IPS-20b (cell line): Measurements from ENCODE around the gene ZFYVE27.
A peak's percentile ranks its signal among the peaks of the same experiment; 100 is the strongest.

Source experiments
- H3K27ac ChIP-seq: one replicate; pipeline ENCODE4 v1.5.1; 2013; ENCODE audit warnings: low read length
- H3K27me3 ChIP-seq: 2 replicates; pipeline ENCODE4 v1.6.1; 2013; ENCODE audit warnings: mild to moderate bottlenecking, low read length, inconsistent platforms; ENCODE audit not compliant: insufficient read depth
- H3K36me3 ChIP-seq: 2 replicates; pipeline ENCODE4 v1.6.1; 2013; ENCODE audit warnings: low read depth, mild to moderate bottlenecking, inconsistent platforms, low read length, moderate library complexity; ENCODE audit not compliant: insufficient read depth
- H3K4me1 ChIP-seq: 2 replicates; pipeline ENCODE4 v1.6.1; 2013; ENCODE audit warnings: mild to moderate bottlenecking, control low read depth, inconsistent platforms, low read length, moderate library complexity; ENCODE audit not compliant: insufficient read depth
- H3K4me3 ChIP-seq: 2 replicates; pipeline ENCODE4 v1.5.1; 2013; ENCODE audit warnings: mild to moderate bottlenecking, low read length, inconsistent platforms
- H3K9ac ChIP-seq: 2 replicates; pipeline ENCODE4 v1.6.1; 2013; ENCODE audit warnings: low read depth, mild to moderate bottlenecking, inconsistent platforms, low read length, moderate library complexity
- H3K9me3 ChIP-seq: 2 replicates; pipeline ENCODE4 v1.6.1; 2013; ENCODE audit warnings: mild to moderate bottlenecking, low read depth, low read length, inconsistent platforms; ENCODE audit not compliant: insufficient read depth

Gene ZFYVE27

DNA sequence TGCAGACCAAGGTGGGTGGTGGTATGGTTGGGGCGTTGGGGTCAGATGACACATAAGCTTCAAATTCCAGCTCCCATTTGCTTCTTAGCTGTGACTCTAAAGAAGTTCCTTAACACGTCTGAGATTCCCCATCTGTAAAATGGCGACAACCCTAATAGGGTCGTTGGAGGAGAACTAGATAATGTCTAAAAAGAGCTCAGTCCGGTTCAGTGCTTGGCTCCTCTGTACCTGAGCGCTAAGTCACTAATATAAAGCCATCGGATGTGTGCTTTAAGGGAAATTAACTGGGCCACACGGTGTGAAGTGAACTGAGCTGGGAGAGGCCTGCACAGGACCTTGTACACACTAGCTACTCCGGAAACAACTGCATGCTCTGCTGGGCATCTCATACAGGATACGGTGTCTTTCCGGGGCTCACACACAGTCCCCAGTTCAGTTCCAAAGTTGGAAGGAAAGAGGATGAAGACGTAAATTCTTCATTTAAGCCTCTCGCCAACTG lies 476 bp upstream of the ZFYVE27 start:
- peaks cover 26% of the 10 kb centered on the region for H3K36me3 ChIP-seq
- H3K27ac ChIP-seq: no peak overlapping the region
- H3K27me3 ChIP-seq: peaks cover 29% of the 10 kb centered on the region
- H3K9me3 ChIP-seq: peaks cover 9% of the 10 kb centered on the region; the same call in 1 of the 2 replicates
- no peaks in the 10 kb centered on the region for H3K4me1 ChIP-seq
- 0 out of 2 replicates have a peak overlapping the region, but pooled peaks have one; percentile 90 for H3K4me3 ChIP-seq
- no peak overlapping the region for H3K9ac ChIP-seq

DNA sequence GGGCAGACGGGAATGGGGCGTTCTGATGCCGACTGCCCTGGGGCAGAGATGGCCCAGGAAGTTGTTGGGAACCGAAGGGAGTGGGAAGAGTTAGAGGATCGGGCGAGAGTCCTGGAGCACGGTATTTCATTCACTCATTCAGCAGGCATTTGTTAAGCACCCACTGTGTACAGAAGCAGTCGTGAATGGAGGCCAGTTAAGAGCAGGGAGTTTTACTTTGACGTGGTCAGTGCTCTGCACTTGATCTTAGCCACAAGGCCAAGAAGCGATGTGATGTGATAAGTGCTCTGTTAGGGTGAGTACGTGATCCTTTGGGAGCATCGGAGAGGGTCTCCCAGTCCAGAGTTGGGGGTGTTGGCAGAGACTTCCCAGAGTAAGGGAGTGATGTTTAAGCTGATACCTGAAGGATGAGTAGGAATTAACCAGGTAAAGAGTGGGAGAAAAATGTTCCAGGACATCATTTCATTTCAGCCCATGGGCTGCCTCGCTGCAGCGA lies 890 bp downstream of the ZFYVE27 start:
- H3K27ac ChIP-seq: no peak overlapping the region
- H3K9ac ChIP-seq: peak overlapping the region; percentile 93
- H3K27me3 ChIP-seq: peaks cover 29% of the 10 kb centered on the region
- H3K4me1 ChIP-seq: no peaks in the 10 kb centered on the region
- peak overlapping the region; percentile 90 for H3K4me3 ChIP-seq
- peaks cover 9% of the 10 kb centered on the region; the same call in 1 of the 2 replicates for H3K9me3 ChIP-seq
- peaks cover 27% of the 10 kb centered on the region for H3K36me3 ChIP-seq

DNA sequence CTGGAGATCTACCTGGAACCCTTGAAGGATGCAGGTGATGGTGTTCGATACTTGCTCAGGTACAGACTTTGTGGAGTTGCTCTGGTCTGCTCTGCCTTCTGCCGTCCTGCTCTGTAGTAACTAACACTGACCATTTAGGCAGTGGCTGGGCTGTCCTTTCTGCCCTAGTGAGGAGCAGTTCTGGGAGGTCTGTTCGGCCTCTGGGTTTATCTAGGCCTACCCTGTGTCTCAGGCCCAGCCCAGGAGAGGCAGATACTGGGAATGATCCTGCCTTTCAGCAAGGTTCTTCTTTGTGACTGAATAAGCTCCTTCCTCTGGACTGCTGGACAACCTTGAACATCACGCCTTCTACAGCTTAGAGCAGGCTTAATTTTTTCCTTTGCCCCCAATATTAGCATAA lies 1.7 kb downstream of the ZFYVE27 start:
- peaks cover 29% of the 10 kb centered on the region for H3K27me3 ChIP-seq
- H3K9ac ChIP-seq: no peak overlapping the region
- H3K27ac ChIP-seq: no peak overlapping the region
- H3K36me3 ChIP-seq: peaks cover 35% of the 10 kb centered on the region
- H3K4me3 ChIP-seq: peak overlapping the region; percentile 90
- peaks cover 9% of the 10 kb centered on the region; the same call in 1 of the 2 replicates for H3K9me3 ChIP-seq
- H3K4me1 ChIP-seq: no peaks in the 10 kb centered on the region

DNA sequence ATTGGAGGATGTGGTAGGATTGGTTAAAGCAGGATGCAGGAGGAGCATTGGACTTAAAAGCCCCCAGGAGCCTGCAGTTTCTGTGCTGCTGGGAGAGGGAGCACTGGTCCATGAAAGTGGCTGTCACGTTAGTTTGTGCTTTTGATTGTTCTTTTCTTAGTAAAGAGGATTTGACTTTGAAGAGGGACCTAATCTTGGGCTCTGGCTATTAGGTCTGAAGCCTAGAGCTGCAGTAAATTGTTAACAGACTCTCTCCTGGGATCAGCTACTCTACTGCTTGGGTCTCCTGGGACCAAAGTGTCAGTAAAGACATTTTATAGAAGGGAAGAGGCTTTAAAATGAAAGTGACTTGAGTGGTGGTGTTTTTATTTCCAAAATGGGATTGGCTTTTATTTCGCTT lies 3.7 kb downstream of the ZFYVE27 start:
- Histone ChIP-seq H3K4me3 (no peak overlapping the region), H3K9ac (no peak overlapping the region), H3K36me3 (peaks cover 55% of the 10 kb centered on the region), H3K27ac (no peak overlapping the region), H3K27me3 (peaks cover 12% of the 10 kb centered on the region), H3K4me1 (no peaks in the 10 kb centered on the region), H3K9me3 (peaks cover 9% of the 10 kb centered on the region; the same call in 1 of the 2 replicates)

DNA sequence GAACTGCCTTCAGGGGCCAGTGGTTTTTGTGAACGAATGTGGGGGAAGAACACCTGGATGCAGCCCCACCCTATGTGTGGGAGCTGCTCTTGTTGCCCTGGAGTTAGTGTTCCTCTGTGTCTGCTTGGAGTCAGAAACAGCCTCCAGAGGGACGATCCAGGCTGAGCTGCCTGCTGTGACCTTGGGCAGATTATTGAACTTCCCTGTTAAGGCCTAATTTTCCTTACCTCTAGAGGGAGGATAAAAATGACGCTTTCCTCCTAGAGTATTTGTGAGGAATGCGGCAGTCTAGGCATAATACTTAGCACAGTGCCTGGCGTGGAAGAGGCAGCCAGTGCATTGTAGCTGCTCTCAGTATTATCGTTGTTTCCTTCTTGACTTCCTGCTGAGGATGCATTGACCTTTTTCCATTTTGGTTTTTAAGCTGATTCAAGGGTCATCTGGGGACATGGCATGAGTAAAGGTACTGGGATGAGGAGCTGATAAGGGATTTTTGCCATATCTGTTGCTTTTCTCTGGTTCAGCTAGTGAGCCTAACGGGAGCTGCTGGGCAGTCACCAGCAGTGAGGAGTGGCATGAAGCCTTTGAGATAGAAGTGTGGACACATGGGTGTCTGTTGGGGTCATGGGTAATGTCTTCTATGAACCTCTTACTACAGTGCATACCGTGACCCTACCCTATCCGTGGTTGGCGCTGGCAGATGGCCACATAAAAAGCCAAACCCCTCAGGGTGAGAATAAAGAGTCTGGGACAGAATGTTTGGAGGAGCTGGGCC lies 6.4 kb downstream of the ZFYVE27 start:
- no peaks in the 10 kb centered on the region for H3K9me3 ChIP-seq
- no peak overlapping the region for H3K27ac ChIP-seq
- no peaks in the 10 kb centered on the region for H3K27me3 ChIP-seq
- H3K36me3 ChIP-seq: peaks cover 80% of the 10 kb centered on the region
- H3K4me3 ChIP-seq: no peak overlapping the region
- no peak overlapping the region for H3K9ac ChIP-seq
- no peaks in the 10 kb centered on the region for H3K4me1 ChIP-seq

DNA sequence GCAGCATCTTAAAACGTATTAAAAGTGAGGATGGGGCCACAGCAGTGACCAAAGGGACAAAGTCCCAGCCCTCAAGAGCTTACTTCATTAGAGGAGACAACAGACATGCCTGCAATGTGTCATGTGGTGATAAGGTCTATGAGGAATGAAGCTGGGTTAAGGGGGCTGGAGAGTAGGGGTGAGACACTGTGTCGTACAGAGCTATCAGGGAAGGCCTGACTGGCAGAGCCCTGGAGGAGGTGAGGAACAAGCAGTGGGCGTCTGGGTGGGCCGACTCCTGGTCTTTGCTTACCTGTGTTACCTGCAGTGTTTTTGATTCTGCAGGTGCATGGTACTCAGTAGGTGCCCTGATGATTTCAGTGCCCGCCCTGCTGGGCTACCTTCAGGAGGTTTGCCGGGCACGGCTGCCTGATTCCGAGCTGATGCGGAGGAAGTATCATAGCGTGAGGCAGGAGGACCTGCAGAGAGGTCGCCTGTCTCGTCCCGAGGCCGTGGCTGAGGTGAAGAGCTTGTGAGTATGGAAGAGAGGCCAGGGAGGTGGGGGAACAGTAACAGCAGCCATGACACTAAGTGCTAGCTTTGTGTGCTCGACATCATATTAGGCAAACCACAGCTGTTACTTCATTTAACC lies 7.6 kb downstream of the ZFYVE27 start:
- no peaks in the 10 kb centered on the region for H3K9me3 ChIP-seq
- H3K27me3 ChIP-seq: no peaks in the 10 kb centered on the region
- H3K4me3 ChIP-seq: no peak overlapping the region
- H3K36me3 ChIP-seq: peaks cover 82% of the 10 kb centered on the region
- H3K4me1 ChIP-seq: no peaks in the 10 kb centered on the region
- H3K27ac ChIP-seq: no peak overlapping the region
- no peak overlapping the region for H3K9ac ChIP-seq

DNA sequence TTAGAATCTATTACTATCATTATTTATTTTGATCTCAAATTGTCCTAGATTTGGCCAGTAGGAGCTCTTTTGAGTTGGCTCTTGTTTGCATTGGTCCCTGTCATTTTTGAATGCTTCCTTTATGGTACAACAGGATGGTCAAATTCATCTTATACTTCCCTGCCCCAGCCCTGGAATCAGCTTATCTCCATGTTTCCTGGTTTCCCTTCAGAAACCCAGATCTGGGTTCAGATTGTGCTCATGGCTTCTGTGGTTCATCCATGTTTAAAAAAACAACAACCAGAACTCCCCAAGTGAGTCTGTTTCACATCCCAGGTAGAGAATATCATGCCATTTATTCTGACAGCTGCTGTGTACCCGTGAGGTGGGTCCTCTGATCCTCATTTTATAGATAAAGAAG lies 10.6 kb downstream of the ZFYVE27 start:
- no peaks in the 10 kb centered on the region for H3K27me3 ChIP-seq
- H3K27ac ChIP-seq: no peak overlapping the region
- no peak overlapping the region for H3K4me3 ChIP-seq
- H3K9me3 ChIP-seq: no peaks in the 10 kb centered on the region
- peaks cover 96% of the 10 kb centered on the region for H3K36me3 ChIP-seq
- H3K4me1 ChIP-seq: no peaks in the 10 kb centered on the region
- no peak overlapping the region for H3K9ac ChIP-seq

DNA sequence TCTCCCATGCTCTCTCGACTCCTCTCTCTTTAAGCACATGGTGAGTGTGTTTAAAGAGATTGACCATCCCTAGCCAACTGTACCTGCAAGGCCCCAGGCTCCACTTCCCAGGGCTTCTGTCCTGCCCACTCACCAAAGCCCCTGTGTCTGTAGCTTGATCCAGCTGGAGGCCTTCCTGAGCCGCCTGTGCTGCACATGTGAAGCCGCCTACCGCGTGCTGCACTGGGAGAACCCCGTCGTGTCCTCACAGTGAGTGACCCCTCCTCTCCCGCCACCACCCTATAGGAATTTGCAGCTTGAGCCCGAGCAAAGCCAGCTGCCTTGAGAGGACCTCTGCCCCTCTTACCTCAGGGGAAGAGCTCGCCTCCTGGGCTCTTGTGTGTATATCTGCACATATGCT lies 11.2 kb downstream of the ZFYVE27 start:
- Histone ChIP-seq H3K9me3 (no peaks in the 10 kb centered on the region), H3K9ac (no peak overlapping the region), H3K36me3 (peaks cover 95% of the 10 kb centered on the region), H3K4me3 (no peak overlapping the region), H3K27ac (no peak overlapping the region), H3K4me1 (no peaks in the 10 kb centered on the region), H3K27me3 (no peaks in the 10 kb centered on the region)

DNA sequence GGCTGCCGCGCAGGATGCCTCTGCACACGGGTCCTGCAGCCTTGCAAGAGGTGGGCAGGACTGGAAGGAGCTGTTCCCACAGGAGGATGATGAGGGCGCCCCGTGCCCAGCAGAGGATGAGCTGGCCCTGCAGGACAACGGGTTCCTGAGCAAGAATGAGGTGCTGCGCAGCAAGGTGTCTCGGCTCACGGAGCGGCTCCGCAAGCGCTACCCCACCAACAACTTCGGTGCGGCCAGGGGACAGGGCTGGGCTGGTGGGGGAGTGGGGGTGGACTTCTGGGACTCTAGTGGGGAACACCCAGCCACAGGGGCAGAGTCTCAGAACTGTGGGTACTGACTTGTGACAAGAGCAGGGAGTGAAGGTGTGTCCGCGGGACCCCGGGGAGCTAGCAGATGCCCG lies 16.0 kb downstream of the ZFYVE27 start:
- Histone ChIP-seq H3K36me3 (peaks cover 97% of the 10 kb centered on the region), H3K4me3 (no peak overlapping the region), H3K27ac (no peak overlapping the region), H3K9ac (no peak overlapping the region), H3K4me1 (no peaks in the 10 kb centered on the region), H3K9me3 (no peaks in the 10 kb centered on the region), H3K27me3 (no peaks in the 10 kb centered on the region)

DNA sequence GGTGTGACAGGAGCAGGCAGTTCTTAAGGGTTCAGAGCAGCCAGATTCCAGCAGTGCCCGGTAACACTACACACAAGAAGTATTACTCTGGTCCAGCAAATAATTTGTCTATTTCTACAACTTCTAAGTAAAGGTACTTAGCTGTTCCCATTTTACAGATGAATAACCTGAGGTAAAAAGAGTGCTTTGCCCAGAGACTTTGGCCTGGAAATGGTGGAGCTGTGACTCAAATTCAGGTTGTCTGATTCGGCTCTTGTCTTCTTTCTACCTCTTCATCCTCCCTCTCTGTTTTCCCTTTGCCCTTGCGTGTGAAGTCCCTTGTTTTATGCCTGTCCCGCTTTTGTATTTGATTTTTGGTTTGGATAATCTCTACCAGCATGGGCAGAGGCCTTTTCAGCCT lies 17.8 kb downstream of the ZFYVE27 start:
- H3K4me1 ChIP-seq: no peaks in the 10 kb centered on the region
- H3K9ac ChIP-seq: no peak overlapping the region
- H3K27me3 ChIP-seq: no peaks in the 10 kb centered on the region
- H3K36me3 ChIP-seq: peaks cover 88% of the 10 kb centered on the region
- H3K27ac ChIP-seq: no peak overlapping the region
- no peaks in the 10 kb centered on the region for H3K9me3 ChIP-seq
- H3K4me3 ChIP-seq: no peak overlapping the region

DNA sequence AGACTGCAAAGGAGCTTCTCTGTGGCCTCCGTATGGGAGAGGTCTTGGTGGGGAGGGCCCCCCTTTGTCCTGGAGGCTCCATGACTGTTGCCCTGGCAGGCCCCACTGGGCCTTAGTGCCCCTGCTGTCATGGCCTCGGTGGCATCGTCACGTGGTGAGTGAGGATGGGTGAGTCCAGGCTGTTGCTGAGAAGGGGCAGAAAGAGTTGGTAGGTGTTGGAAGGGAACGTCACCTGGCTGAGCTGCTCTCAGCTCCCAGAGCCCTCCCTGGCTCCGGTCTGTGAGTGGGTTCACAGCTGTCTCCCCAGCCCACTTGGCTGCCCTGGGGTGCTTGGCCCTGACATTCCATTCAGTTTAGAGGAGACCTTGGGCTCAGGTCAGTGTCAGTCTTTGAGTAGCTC lies 18.8 kb downstream of the ZFYVE27 start:
- H3K9ac ChIP-seq: no peak overlapping the region
- no peak overlapping the region for H3K4me3 ChIP-seq
- H3K36me3 ChIP-seq: peaks cover 85% of the 10 kb centered on the region
- no peaks in the 10 kb centered on the region for H3K9me3 ChIP-seq
- no peak overlapping the region for H3K27ac ChIP-seq
- H3K4me1 ChIP-seq: no peaks in the 10 kb centered on the region
- no peaks in the 10 kb centered on the region for H3K27me3 ChIP-seq

DNA sequence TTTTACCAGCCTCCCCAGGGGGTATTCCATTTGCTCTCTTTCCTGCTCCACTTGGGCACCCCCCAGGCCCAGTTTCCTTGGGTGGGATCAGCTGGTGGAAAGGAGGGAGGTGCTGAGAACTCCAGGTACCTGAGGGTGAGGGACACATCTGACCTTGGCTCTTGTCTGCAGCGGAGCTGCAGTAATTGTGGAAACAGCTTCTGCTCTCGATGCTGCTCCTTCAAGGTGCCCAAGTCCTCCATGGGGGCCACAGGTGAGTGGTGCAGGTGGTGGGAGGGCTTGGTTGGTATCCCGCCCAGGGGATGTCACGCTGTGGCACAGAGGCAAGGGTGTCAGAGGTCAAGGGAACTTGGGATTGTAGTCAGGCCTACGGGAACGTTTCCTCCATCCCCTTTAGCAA lies 20.5 kb downstream of the ZFYVE27 start:
- no peak overlapping the region for H3K27ac ChIP-seq
- H3K36me3 ChIP-seq: peaks cover 73% of the 10 kb centered on the region
- H3K9ac ChIP-seq: no peak overlapping the region
- H3K9me3 ChIP-seq: no peaks in the 10 kb centered on the region
- H3K4me3 ChIP-seq: no peak overlapping the region
- no peaks in the 10 kb centered on the region for H3K27me3 ChIP-seq
- H3K4me1 ChIP-seq: no peaks in the 10 kb centered on the region; the same call in 1 of the 2 replicates
